ENCODE measurements around the gene SLC4A1. TPM values are rescaled to one million over a fixed set of nuclear protein-coding genes. Genes with fewer than 3 reads are reported as not detected.
"Not testable (repeated sequence)": the region's sequence is repeated elsewhere in the genome, so short reads cannot be mapped to it uniquely, and the experiment has no call there.

Gene SLC4A1
- total RNA-seq, 5 donors from 2014 or later (not counting 1 experiment from before 2014, with no cell fraction given) = not detected

DNA sequence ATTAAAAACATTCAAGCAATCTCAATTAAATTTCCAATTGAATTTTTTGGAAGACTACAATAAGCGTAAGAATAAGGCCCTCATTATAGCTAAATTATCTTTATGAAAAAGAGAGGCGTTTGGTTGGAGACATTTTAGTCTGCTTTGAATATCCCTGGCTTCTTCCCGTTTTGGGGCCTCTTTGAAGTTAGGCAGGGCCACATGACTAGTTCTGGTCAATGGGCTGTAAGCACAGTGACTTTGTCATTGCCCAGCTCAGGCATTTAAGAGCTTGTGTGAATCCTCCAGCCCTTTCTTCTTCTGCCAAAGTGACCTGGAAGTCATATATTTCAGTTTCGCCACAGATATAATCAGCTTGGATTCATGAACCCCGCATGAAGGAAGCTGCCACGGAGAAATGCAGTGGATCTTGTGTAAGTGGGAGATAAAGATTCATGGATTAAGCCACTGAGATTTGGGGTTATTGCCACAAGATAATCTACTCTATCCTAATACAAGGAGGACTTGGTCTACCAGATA, 26.8 kb downstream of the SLC4A1 start:
- no peak overlapping the region for H3K4me3 Mint-ChIP-seq
- Histone ChIP-seq H3K9me3 (no peaks in the 10 kb centered on the region), H3K4me1 (ENCODE audit: control insufficient read depth in 1 of 2, extremely low read depth in 1 of 2, insufficient read depth in 2 of 2, low read length in 2 of 2) (peaks cover 8% of the 10 kb centered on the region in 2 experiments), H3K27me3 (replicated peaks in 1 of 2; ENCODE audit: control insufficient read depth in 2 of 2, extremely low read depth in 1 of 2, insufficient read depth in 2 of 2, low read length in 1 of 2) (no peaks in the 10 kb centered on the region), H3K36me3 (ENCODE audit: control insufficient read depth in 2 of 2, extremely low read depth in 1 of 2, insufficient read depth in 1 of 2, low read length in 1 of 2) (no peaks in the 10 kb centered on the region), H3K27ac (ENCODE audit: low read length) (no peak overlapping the region), H3K4me3 (ENCODE audit: control insufficient read depth in 1 of 2, extremely low read depth in 1 of 2, low read length in 1 of 2) (no peak overlapping the region)
- peaks cover 4 to 14% (median 10%) of the 10 kb centered on the region in 3 donors for H3K4me1 Mint-ChIP-seq
- ChIA-PET POLR2A (no interaction called here), CTCF (interaction anchor here in 1 of 2 donors (0.6 kb wide), 1 partner anchor 57 kb away, joined by 4 read pairs; no protein-coding TSS in a partner anchor)
- ATAC-seq (replicated peaks in 1 of 4) (no peak), DNase-seq (no peak)
- H3K9me3 Mint-ChIP-seq = no peaks in the 10 kb centered on the region
- WGBS (ENCODE audit: insufficient coverage) = 17% methylated on average over 1 of the region's 6 CpGs
- no peaks in the 10 kb centered on the region for H3K36me3 Mint-ChIP-seq
- H3K27ac Mint-ChIP-seq = no peak overlapping the region
- H3K27me3 Mint-ChIP-seq = no peaks in the 10 kb centered on the region

DNA sequence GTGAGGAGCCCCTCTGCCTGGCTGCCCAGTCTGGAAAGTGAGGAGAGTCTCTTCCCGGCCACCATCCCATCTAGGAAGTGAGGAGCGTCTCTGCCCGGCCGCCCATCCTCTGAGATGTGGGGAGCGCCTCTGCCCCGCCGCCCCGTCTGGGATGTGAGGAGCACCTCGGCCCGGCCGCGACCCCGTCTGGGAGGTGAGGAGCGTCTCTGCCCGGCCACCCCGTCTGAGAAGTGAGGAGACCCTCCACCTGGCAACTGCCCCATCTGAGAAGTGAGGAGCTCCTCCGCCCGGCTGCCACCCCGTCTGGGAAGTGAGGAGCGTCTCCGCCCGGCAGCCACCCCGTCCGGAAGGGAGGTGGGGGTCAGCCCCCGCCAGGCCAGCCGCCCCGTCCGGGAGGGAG, 30.0 kb downstream of the SLC4A1 start:
- no CpG with 5 or more reads among the region's 28 CpGs for WGBS (ENCODE audit: insufficient coverage)
- CTCF ChIA-PET; DNase-seq; H3K36me3 Mint-ChIP-seq; H3K27me3 Mint-ChIP-seq; ATAC-seq (replicated peaks in 1 of 4); H3K27ac ChIP-seq (ENCODE audit: low read length); H3K9me3 Mint-ChIP-seq; H3K4me1 Mint-ChIP-seq; H3K36me3 ChIP-seq (ENCODE audit: control insufficient read depth in 2 of 2, extremely low read depth in 1 of 2, insufficient read depth in 1 of 2, low read length in 1 of 2); H3K4me3 Mint-ChIP-seq; H3K27ac Mint-ChIP-seq; H3K4me3 ChIP-seq (ENCODE audit: control insufficient read depth in 1 of 2, extremely low read depth in 1 of 2, low read length in 1 of 2); POLR2A ChIA-PET; H3K4me1 ChIP-seq (ENCODE audit: control insufficient read depth in 1 of 2, extremely low read depth in 1 of 2, insufficient read depth in 2 of 2, low read length in 2 of 2); H3K9me3 ChIP-seq: not testable (repeated sequence)
- peaks cover 0 to 10% of the 10 kb centered on the region in 2 experiments for H3K27me3 ChIP-seq (replicated peaks in 1 of 2; ENCODE audit: control insufficient read depth in 2 of 2, extremely low read depth in 1 of 2, insufficient read depth in 2 of 2, low read length in 1 of 2)

DNA sequence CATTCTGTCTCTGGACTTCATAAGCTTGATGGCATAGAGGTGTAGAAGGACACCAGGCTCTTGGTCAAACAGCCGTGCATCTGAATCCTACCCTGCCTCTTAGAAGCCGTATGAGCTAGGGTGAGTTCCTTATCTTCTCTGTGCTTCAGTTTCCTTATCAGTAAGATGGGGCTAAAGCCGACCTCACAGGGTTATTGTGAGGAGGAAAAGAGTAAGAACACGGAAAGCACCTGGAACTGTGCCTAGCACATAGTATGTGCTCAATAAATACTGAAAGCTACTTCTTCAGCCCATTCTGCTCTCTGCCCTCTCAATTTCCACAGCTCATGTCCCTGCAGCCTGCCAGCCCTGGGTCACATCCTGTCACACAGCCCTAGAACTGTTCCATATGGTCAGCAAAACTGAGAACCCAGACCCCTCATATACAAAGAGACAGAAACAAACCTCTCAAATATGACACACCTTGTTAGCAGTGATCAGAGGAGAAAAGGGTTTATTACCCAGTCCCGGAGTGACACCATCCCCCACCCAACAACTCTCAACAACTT, 31.4 kb downstream of the SLC4A1 start:
- Histone ChIP-seq H3K9me3 (no peaks in the 10 kb centered on the region), H3K27ac (ENCODE audit: low read length) (no peak overlapping the region), H3K4me1 (ENCODE audit: control insufficient read depth in 1 of 2, extremely low read depth in 1 of 2, insufficient read depth in 2 of 2, low read length in 2 of 2) (no peaks in the 10 kb centered on the region), H3K36me3 (ENCODE audit: control insufficient read depth in 2 of 2, extremely low read depth in 1 of 2, insufficient read depth in 1 of 2, low read length in 1 of 2) (no peaks in the 10 kb centered on the region), H3K27me3 (replicated peaks in 1 of 2; ENCODE audit: control insufficient read depth in 2 of 2, extremely low read depth in 1 of 2, insufficient read depth in 2 of 2, low read length in 1 of 2) (peaks cover 0 to 12% of the 10 kb centered on the region in 2 experiments), H3K4me3 (ENCODE audit: control insufficient read depth in 1 of 2, extremely low read depth in 1 of 2, low read length in 1 of 2) (no peak overlapping the region)
- H3K4me1 Mint-ChIP-seq = peaks cover 6 to 8% (median 6%) of the 10 kb centered on the region in 3 donors
- no peaks in the 10 kb centered on the region for H3K27me3 Mint-ChIP-seq
- ChIA-PET CTCF (interaction anchor here in 1 of 2 donors (0.5 to 0.6 kb wide), 2 partner anchors 40 to 257 kb away, joined by 3 read pairs; no protein-coding TSS in a partner anchor), POLR2A (no interaction called here)
- no peaks in the 10 kb centered on the region for H3K36me3 Mint-ChIP-seq
- H3K9me3 Mint-ChIP-seq = no peaks in the 10 kb centered on the region
- 60% methylated on average over 1 of the region's 5 CpGs for WGBS (ENCODE audit: insufficient coverage)
- no peak for ATAC-seq (replicated peaks in 1 of 4)
- H3K27ac Mint-ChIP-seq = no peak overlapping the region
- H3K4me3 Mint-ChIP-seq = no peak overlapping the region
- DNase-seq = no peak

DNA sequence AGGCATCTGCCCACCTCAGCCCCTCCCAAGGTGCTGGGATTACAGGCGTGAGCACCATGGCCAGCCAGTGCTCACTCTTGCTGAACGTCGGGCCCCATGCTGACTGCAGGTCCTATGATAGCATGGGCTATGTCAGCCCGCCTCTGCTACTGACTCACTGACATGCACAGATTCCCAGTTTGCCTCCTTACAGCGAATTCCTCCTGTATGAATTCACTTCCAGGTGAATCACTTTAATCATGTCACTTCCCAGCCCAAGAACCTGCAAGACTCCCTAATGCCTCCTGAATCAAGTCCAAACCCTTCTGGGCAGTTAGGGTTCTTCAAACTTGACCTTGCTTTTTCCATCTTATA, 32.4 kb downstream of the SLC4A1 start:
- Mint-ChIP-seq H3K4me3 (no peak overlapping the region), H3K27me3 (no peaks in the 10 kb centered on the region), H3K9me3 (no peaks in the 10 kb centered on the region), H3K4me1 (peaks cover 6 to 8% (median 6%) of the 10 kb centered on the region in 3 donors), H3K36me3 (no peaks in the 10 kb centered on the region), H3K27ac (no peak overlapping the region)
- Histone ChIP-seq H3K4me3 (ENCODE audit: control insufficient read depth in 1 of 2, extremely low read depth in 1 of 2, low read length in 1 of 2) (no peak overlapping the region), H3K27ac (ENCODE audit: low read length) (no peak overlapping the region), H3K4me1 (ENCODE audit: control insufficient read depth in 1 of 2, extremely low read depth in 1 of 2, insufficient read depth in 2 of 2, low read length in 2 of 2) (no peaks in the 10 kb centered on the region), H3K9me3 (no peaks in the 10 kb centered on the region), H3K36me3 (ENCODE audit: control insufficient read depth in 2 of 2, extremely low read depth in 1 of 2, insufficient read depth in 1 of 2, low read length in 1 of 2) (no peaks in the 10 kb centered on the region), H3K27me3 (replicated peaks in 1 of 2; ENCODE audit: control insufficient read depth in 2 of 2, extremely low read depth in 1 of 2, insufficient read depth in 2 of 2, low read length in 1 of 2) (peaks cover 0 to 16% of the 10 kb centered on the region in 2 experiments)
- ChIA-PET POLR2A (no interaction called here), CTCF (no interaction called here)
- ATAC-seq (replicated peaks in 1 of 4) = no peak
- WGBS (ENCODE audit: insufficient coverage) = 83% methylated on average over 5 of the region's 5 CpGs
- DNase-seq = no peak

GRCh38 chr17:44233582-44233981, 34.4 kb downstream of the SLC4A1 start:
- Mint-ChIP-seq H3K36me3 (no peaks in the 10 kb centered on the region), H3K27ac (no peak overlapping the region), H3K4me3 (no peak overlapping the region), H3K9me3 (no peaks in the 10 kb centered on the region), H3K27me3 (no peaks in the 10 kb centered on the region), H3K4me1 (peaks cover 6 to 8% (median 6%) of the 10 kb centered on the region in 3 donors)
- WGBS (ENCODE audit: insufficient coverage) = no CpG with 5 or more reads among the region's 5 CpGs
- CTCF ChIA-PET = no interaction called here
- Histone ChIP-seq H3K27ac (ENCODE audit: low read length) (no peak overlapping the region), H3K27me3 (replicated peaks in 1 of 2; ENCODE audit: control insufficient read depth in 2 of 2, extremely low read depth in 1 of 2, insufficient read depth in 2 of 2, low read length in 1 of 2) (peaks cover 0 to 29% of the 10 kb centered on the region in 2 experiments), H3K36me3 (ENCODE audit: control insufficient read depth in 2 of 2, extremely low read depth in 1 of 2, insufficient read depth in 1 of 2, low read length in 1 of 2) (no peaks in the 10 kb centered on the region), H3K9me3 (no peaks in the 10 kb centered on the region), H3K4me3 (ENCODE audit: control insufficient read depth in 1 of 2, extremely low read depth in 1 of 2, low read length in 1 of 2) (no peak overlapping the region), H3K4me1 (ENCODE audit: control insufficient read depth in 1 of 2, extremely low read depth in 1 of 2, insufficient read depth in 2 of 2, low read length in 2 of 2) (no peaks in the 10 kb centered on the region)
- no peak for ATAC-seq (replicated peaks in 1 of 4)
- POLR2A ChIA-PET = no interaction called here
- no peak for DNase-seq

DNA sequence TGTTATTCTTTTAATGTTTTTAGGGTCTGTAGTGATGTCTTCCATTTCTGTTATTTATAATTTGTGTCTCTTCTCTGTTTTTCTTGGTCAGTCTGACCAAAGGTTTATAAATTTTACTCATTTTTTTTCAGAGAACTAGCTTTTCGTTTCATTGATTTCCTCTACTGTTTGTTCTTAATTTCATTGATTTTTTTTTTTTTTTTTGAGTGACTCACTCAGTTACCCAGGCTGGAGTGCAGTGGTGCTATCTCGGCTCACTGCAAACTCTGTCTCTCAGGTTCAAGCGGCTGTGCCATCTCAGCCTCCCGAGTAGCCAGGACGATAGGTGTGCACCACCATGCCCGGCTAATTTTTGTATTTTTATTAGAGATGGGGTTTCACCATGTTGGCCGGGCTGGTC, 35.9 kb downstream of the SLC4A1 start:
- CTCF ChIA-PET = interaction anchor here in 1 of 2 donors (0.9 kb wide), 1 partner anchor 10 kb away, joined by 4 read pairs; no protein-coding TSS in a partner anchor

More for the DNA sequence above, 35.9 kb downstream of the SLC4A1 start:
- Histone ChIP-seq H3K27me3 (replicated peaks in 1 of 2; ENCODE audit: control insufficient read depth in 2 of 2, extremely low read depth in 1 of 2, insufficient read depth in 2 of 2, low read length in 1 of 2) (peaks cover 0 to 29% of the 10 kb centered on the region in 2 experiments), H3K9me3 (no peaks in the 10 kb centered on the region), H3K27ac (ENCODE audit: low read length) (no peak overlapping the region), H3K4me1 (ENCODE audit: control insufficient read depth in 1 of 2, extremely low read depth in 1 of 2, insufficient read depth in 2 of 2, low read length in 2 of 2) (no peaks in the 10 kb centered on the region), H3K36me3 (ENCODE audit: control insufficient read depth in 2 of 2, extremely low read depth in 1 of 2, insufficient read depth in 1 of 2, low read length in 1 of 2) (no peaks in the 10 kb centered on the region), H3K4me3 (ENCODE audit: control insufficient read depth in 1 of 2, extremely low read depth in 1 of 2, low read length in 1 of 2) (no peak overlapping the region)
- H3K4me3 Mint-ChIP-seq = no peak overlapping the region
- DNase-seq (no peak), ATAC-seq (replicated peaks in 1 of 4) (no peak)
- H3K27ac Mint-ChIP-seq = no peak overlapping the region
- H3K9me3 Mint-ChIP-seq = no peaks in the 10 kb centered on the region
- POLR2A ChIA-PET = interaction anchor here in 1 of 2 donors (0.6 kb wide), 1 partner anchor 165 kb away, joined by 3 read pairs; no protein-coding TSS in a partner anchor
- no peaks in the 10 kb centered on the region for H3K27me3 Mint-ChIP-seq
- H3K36me3 Mint-ChIP-seq = no peaks in the 10 kb centered on the region
- peaks cover 6 to 8% (median 6%) of the 10 kb centered on the region in 3 donors for H3K4me1 Mint-ChIP-seq
- WGBS (ENCODE audit: insufficient coverage) = 80% methylated on average over 3 of the region's 7 CpGs

All from T-cell (primary cell).